Hepatocyte (in vitro differentiated cells): ENCODE data around the gene KNDC1. TPM values are rescaled to one million over a fixed set of nuclear protein-coding genes. Genes with fewer than 3 reads are reported as not detected.
A peak's percentile ranks its signal among the peaks of the same experiment; 100 is the strongest.

ENCODE experiments used
- DNase-seq: peaks from one replicate; pipeline ENCODE4 v3.0.0-alpha.2; 2016; ENCODE audit warnings: low spot score
- H2AFZ ChIP-seq: fragments of 200-600 bp; sonication (generic); 2 replicates; pipeline ENCODE4 v1.6.0; 2016; ENCODE audit warnings: antibody characterized with exemption, mild to moderate bottlenecking
- H3K27ac ChIP-seq: fragments of 200-600 bp; sonication (generic); 2 replicates; pipeline ENCODE4 v1.5.1; 2016; ENCODE audit warnings: mild to moderate bottlenecking
- H3K27me3 ChIP-seq: fragments of 200-600 bp; sonication (generic); 2 replicates; pipeline ENCODE4 v1.6.1; 2016
- H3K36me3 ChIP-seq: fragments of 200-600 bp; sonication (generic); replicated peaks from 2 replicates; pipeline ENCODE4 v1.5.1; 2016; ENCODE audit warnings: low read depth; ENCODE audit not compliant: insufficient read depth
- H3K4me1 ChIP-seq: fragments of 200-600 bp; sonication (generic); 2 replicates; pipeline ENCODE4 v1.5.1; 2016; ENCODE audit warnings: mild to moderate bottlenecking, moderate library complexity; ENCODE audit not compliant: insufficient read depth
- H3K4me2 ChIP-seq: fragments of 200-600 bp; sonication (generic); 2 replicates; pipeline ENCODE4 v1.6.0; 2016
- H3K4me3 ChIP-seq: fragments of 200-600 bp; sonication (generic); 2 replicates; pipeline ENCODE4 v1.5.1; 2016; ENCODE audit warnings: mild to moderate bottlenecking
- H3K79me2 ChIP-seq: fragments of 200-600 bp; sonication (generic); 2 replicates; pipeline ENCODE4 v1.6.0; 2017; ENCODE audit warnings: mild to moderate bottlenecking
- H3K9me2 ChIP-seq: fragments of 200-600 bp; sonication (generic); replicated peaks from 2 replicates; pipeline ENCODE4 v1.6.0; 2017; ENCODE audit warnings: mild to moderate bottlenecking; ENCODE audit not compliant: insufficient read depth
- H3K9me3 ChIP-seq: fragments of 200-600 bp; sonication (generic); 2 replicates; pipeline ENCODE4 v1.5.1; 2016; ENCODE audit warnings: low read depth, mild to moderate bottlenecking
- H4K20me1 ChIP-seq: fragments of 200-600 bp; sonication (generic); 2 replicates; pipeline ENCODE4 v1.6.0; 2016; ENCODE audit warnings: mild to moderate bottlenecking; ENCODE audit not compliant: insufficient read depth, poor library complexity, severe bottlenecking
- CTCF ChIP-seq: fragments of 200-600 bp; sonication (generic); IDR thresholded peaks from 2 replicates; pipeline ENCODE4 v1.5.1; 2016; ENCODE audit warnings: antibody characterized with exemption, mild to moderate bottlenecking; ENCODE audit not compliant: poor library complexity
- EZH2 ChIP-seq: fragments of 200-600 bp; sonication (generic); IDR thresholded peaks from 2 replicates; pipeline ENCODE4 v1.6.1; 2016; ENCODE audit warnings: antibody characterized with exemption, mild to moderate bottlenecking, borderline replicate concordance
- EZH2phosphoT487 ChIP-seq: fragments of 200-600 bp; sonication (generic); IDR thresholded peaks from one replicate; pipeline ENCODE4 v1.6.1; 2018; ENCODE audit warnings: antibody characterized with exemption, mild to moderate bottlenecking, low read depth, moderate library complexity; ENCODE audit not compliant: unreplicated experiment, severe bottlenecking
- WGBS: methylation state at CpG from one replicate; pipeline ENCODE4 v1.1.6; 2016; ENCODE audit warnings: low lambda C conversion rate; ENCODE audit errors: missing lambda C conversion rate; 5-methylcytosine and 5-hydroxymethylcytosine counted together
- polyA plus RNA-seq: library from polyadenylated mRNA; unstranded; fragments of >200 nt; fragmentation: Nextera tagmentation; extraction: Ambion mirVana; gene quantifications from 2 replicates; pipeline ENCODE4 v1.2.1, GENCODE V29; 2016
- total RNA-seq: library from RNA; depleted of rRNA; stranded (reverse); fragments of >200 nt; gene quantifications from 2 replicates; pipeline ENCODE4 v1.2.3, GENCODE V29; 2014

KNDC1 gene
- total and polyA plus RNA-seq, 2 experiments from 2014 or later: 3.8 to 4.3 TPM

GRCh38 chr10:133235265-133235855 is 75.3 kb downstream of the KNDC1 start:
- peaks cover 19% of the 10 kb centered on the region for H3K4me1 ChIP-seq
- H2AFZ ChIP-seq: no peak overlapping the region
- no peaks in the 10 kb centered on the region for H3K36me3 ChIP-seq
- no peak for DNase-seq
- no peak for TF ChIP-seq EZH2phosphoT487
- TF ChIP-seq CTCF: no peak
- TF ChIP-seq EZH2: no peak
- no peaks in the 10 kb centered on the region for H3K79me2 ChIP-seq
- H3K9me2 ChIP-seq: no peaks in the 10 kb centered on the region
- no peak overlapping the region for H3K27ac ChIP-seq
- 13% methylated on average over 11 of the region's 48 CpGs for WGBS
- H3K27me3 ChIP-seq: peaks cover 84% of the 10 kb centered on the region
- H3K4me3 ChIP-seq: no peak overlapping the region
- H3K9me3 ChIP-seq: no peaks in the 10 kb centered on the region
- peak overlapping the region; percentile 82 for H3K4me2 ChIP-seq
- H4K20me1 ChIP-seq: no peaks in the 10 kb centered on the region

- H3K27me3 ChIP-seq: peaks cover 80% of the 10 kb centered on the region
- no peak overlapping the region for H2AFZ ChIP-seq
- no peaks in the 10 kb centered on the region for H3K9me3 ChIP-seq
- H3K4me1 ChIP-seq: peaks cover 19% of the 10 kb centered on the region
- H3K4me2 ChIP-seq: peak overlapping the region; percentile 82
- peak; percentile 23 for TF ChIP-seq EZH2phosphoT487
- TF ChIP-seq EZH2: no peak
- no peaks in the 10 kb centered on the region for H3K36me3 ChIP-seq
- H4K20me1 ChIP-seq: no peaks in the 10 kb centered on the region
- no peaks in the 10 kb centered on the region for H3K9me2 ChIP-seq
- no peaks in the 10 kb centered on the region for H3K79me2 ChIP-seq
- DNase-seq: no peak
- no peak overlapping the region for H3K27ac ChIP-seq
- no peak overlapping the region for H3K4me3 ChIP-seq
- WGBS: 7% methylated on average over 15 of the region's 18 CpGs
Measured at GRCh38 chr10:133235932-133236331, 75.9 kb downstream of the KNDC1 start.

GRCh38 chr10:133236401-133237240 is 76.6 kb downstream of the KNDC1 start:
- peaks cover 19% of the 10 kb centered on the region for H3K4me1 ChIP-seq
- H3K4me2 ChIP-seq: peak overlapping the region; percentile 82
- no peak overlapping the region for H3K4me3 ChIP-seq
- H3K27ac ChIP-seq: no peak overlapping the region
- TF ChIP-seq EZH2phosphoT487 (no peak), CTCF (no peak), EZH2 (peak; percentile 80)
- H3K9me3 ChIP-seq: no peaks in the 10 kb centered on the region
- H2AFZ ChIP-seq: peak overlapping the region; percentile 45
- no peak for DNase-seq
- no peaks in the 10 kb centered on the region for H3K9me2 ChIP-seq
- no peaks in the 10 kb centered on the region for H3K79me2 ChIP-seq
- no peaks in the 10 kb centered on the region for H4K20me1 ChIP-seq
- H3K27me3 ChIP-seq: peaks cover 74% of the 10 kb centered on the region
- H3K36me3 ChIP-seq: no peaks in the 10 kb centered on the region
- WGBS: 3% methylated on average over 55 of the region's 103 CpGs

GRCh38 chr10:133237241-133237587 is 77.2 kb downstream of the KNDC1 start:
- Histone ChIP-seq H3K27ac (no peak overlapping the region), H3K4me1 (peaks cover 19% of the 10 kb centered on the region), H3K9me3 (no peaks in the 10 kb centered on the region), H3K4me3 (no peak overlapping the region), H3K9me2 (no peaks in the 10 kb centered on the region), H3K27me3 (peaks cover 68% of the 10 kb centered on the region), H3K4me2 (peak overlapping the region; percentile 82), H3K79me2 (no peaks in the 10 kb centered on the region), H3K36me3 (no peaks in the 10 kb centered on the region), H2AFZ (peak overlapping the region; percentile 45), H4K20me1 (no peaks in the 10 kb centered on the region)
- 2% methylated on average over 29 of the region's 32 CpGs for WGBS
- TF ChIP-seq CTCF: no peak
- no peak for TF ChIP-seq EZH2phosphoT487
- TF ChIP-seq EZH2: peak; percentile 27
- DNase-seq: no peak
